H1 (cell line): ENCODE results near the gene PBX1. TPM values are rescaled to one million over a fixed set of nuclear protein-coding genes. Genes with fewer than 3 reads are reported as not detected.

Experiments
- BRCA1 ChIP-seq: IDR thresholded peaks from 2 replicates; pipeline ENCODE4 v1.6.1; 2012; ENCODE audit warnings: low read depth, low read length, improper control_type of control experiment
- CEBPB ChIP-seq: IDR thresholded peaks from 2 replicates; pipeline ENCODE4 v1.6.1; 2012; ENCODE audit warnings: low read depth, low read length
- CREB1 ChIP-seq: IDR thresholded peaks from 2 replicates; pipeline ENCODE4 v1.6.1; 2012; ENCODE audit warnings: inconsistent platforms
- EP300 ChIP-seq, 2 experiments: IDR thresholded peaks; 1 replicate in 1 of 2; 2 replicates in 1 of 2; pipeline ENCODE4 v1.6.1; 2011 to 2012; ENCODE audit warnings: low read depth in 2 of 2, low read length in 2 of 2, mild to moderate bottlenecking in 2 of 2, borderline replicate concordance in 1 of 2, inconsistent platforms in 1 of 2, moderate library complexity in 1 of 2
- FOSL1 ChIP-seq: IDR thresholded peaks from 2 replicates; pipeline ENCODE4 v1.6.1; 2011; ENCODE audit warnings: mild to moderate bottlenecking, low read depth, low read length, moderate library complexity; ENCODE audit not compliant: insufficient read depth
- KDM4A ChIP-seq: IDR thresholded peaks from one replicate; pipeline ENCODE4 v1.7.1; 2012; ENCODE audit warnings: low read depth, mild to moderate bottlenecking, moderate library complexity, low read length, inconsistent platforms; ENCODE audit not compliant: severe bottlenecking
- NRF1 ChIP-seq: IDR thresholded peaks from 2 replicates; pipeline ENCODE4 v1.6.1; 2011; ENCODE audit warnings: mild to moderate bottlenecking, low read depth, low read length, improper control_type of control experiment
- PHF8 ChIP-seq: fragments of 200-600 bp; sonication (generic); conservative IDR thresholded peaks from 2 replicates; pipeline ENCODE4 v1.7.1; 2012; ENCODE audit warnings: low read depth, mild to moderate bottlenecking, inconsistent platforms, low read length, moderate library complexity
- RFX5 ChIP-seq: IDR thresholded peaks from 2 replicates; pipeline ENCODE4 v1.6.1; 2011; ENCODE audit warnings: low read depth, low read length, improper control_type of control experiment, borderline replicate concordance
- SP4 ChIP-seq: IDR thresholded peaks from 2 replicates; pipeline ENCODE4 v1.6.1; 2012; ENCODE audit warnings: low read length, inconsistent platforms
- SUZ12 ChIP-seq: fragments of 200-600 bp; sonication (generic); IDR thresholded peaks from 2 replicates; pipeline ENCODE4 v1.6.1; 2012; ENCODE audit warnings: mild to moderate bottlenecking, inconsistent platforms, low read length, moderate library complexity, mixed read lengths
- TAF1 ChIP-seq: IDR thresholded peaks from 2 replicates; pipeline ENCODE4 v1.6.1; 2011; ENCODE audit warnings: mild to moderate bottlenecking, low read depth, low read length
- polyA plus RNA-seq, 7 experiments: library from polyadenylated mRNA; depleted of rRNA in 3 of 7; stranded (reverse) in 5 of 7; unstranded in 2 of 7; fragments of >200 nt in 5 of 7; fragments of 200-250 nt in 2 of 7; gene quantifications; 1 replicate in 5 of 7; 2 replicates in 1 of 7; 4 replicates in 1 of 7; pipeline versions ENCODE4 v1.2.1 to v1.2.3, GENCODE V29; 2011 to 2013; ENCODE audit warnings: missing spikeins in 2 of 7, mixed read lengths in 2 of 7
- total RNA-seq: library from RNA; stranded (reverse); fragmentation: NEBNext Ultra II Directional; extraction: Animal tissue kit (Norgen Biotek cat#: 25700); gene quantifications from 2 replicates; pipeline ENCODE4 v1.2.1, GENCODE V29; 2021
- TF ChIP-seq, protein P1 (sequence below): fragments of 300-600 bp; sonication (generic); IDR thresholded peaks from 2 replicates; pipeline ENCODE4 v1.7.1; 2012; ENCODE audit warnings: low read length, moderate library complexity, mild to moderate bottlenecking, inconsistent platforms; ENCODE audit not compliant: insufficient replicate concordance

PBX1 gene
- total and polyA plus RNA-seq, 2 of the 8 experiments (the other 6 are each of a cell fraction or from before 2014, with no cell fraction given), result 87.4 to 124 TPM

DNA sequence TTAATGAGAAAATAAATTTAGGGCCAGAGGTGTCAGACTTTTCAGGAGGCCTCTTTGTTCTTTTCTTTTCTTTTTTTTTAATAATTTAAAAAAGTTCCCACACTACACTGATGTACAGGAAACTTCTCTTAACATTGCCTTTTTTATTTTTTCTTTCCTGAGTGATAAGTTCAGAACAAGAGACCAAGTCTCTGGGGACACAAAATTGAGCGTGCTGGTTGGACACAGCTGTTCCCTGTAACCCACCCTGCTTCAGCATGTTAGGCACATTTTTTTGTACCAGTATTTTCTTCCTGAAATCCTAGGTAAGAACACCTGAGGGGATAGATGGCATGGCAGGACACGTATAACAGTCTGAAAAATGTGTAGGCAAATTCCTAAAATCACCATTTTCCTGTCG, 50.1 kb downstream of the PBX1 start (continued):
- TF ChIP-seq, protein P1, sequence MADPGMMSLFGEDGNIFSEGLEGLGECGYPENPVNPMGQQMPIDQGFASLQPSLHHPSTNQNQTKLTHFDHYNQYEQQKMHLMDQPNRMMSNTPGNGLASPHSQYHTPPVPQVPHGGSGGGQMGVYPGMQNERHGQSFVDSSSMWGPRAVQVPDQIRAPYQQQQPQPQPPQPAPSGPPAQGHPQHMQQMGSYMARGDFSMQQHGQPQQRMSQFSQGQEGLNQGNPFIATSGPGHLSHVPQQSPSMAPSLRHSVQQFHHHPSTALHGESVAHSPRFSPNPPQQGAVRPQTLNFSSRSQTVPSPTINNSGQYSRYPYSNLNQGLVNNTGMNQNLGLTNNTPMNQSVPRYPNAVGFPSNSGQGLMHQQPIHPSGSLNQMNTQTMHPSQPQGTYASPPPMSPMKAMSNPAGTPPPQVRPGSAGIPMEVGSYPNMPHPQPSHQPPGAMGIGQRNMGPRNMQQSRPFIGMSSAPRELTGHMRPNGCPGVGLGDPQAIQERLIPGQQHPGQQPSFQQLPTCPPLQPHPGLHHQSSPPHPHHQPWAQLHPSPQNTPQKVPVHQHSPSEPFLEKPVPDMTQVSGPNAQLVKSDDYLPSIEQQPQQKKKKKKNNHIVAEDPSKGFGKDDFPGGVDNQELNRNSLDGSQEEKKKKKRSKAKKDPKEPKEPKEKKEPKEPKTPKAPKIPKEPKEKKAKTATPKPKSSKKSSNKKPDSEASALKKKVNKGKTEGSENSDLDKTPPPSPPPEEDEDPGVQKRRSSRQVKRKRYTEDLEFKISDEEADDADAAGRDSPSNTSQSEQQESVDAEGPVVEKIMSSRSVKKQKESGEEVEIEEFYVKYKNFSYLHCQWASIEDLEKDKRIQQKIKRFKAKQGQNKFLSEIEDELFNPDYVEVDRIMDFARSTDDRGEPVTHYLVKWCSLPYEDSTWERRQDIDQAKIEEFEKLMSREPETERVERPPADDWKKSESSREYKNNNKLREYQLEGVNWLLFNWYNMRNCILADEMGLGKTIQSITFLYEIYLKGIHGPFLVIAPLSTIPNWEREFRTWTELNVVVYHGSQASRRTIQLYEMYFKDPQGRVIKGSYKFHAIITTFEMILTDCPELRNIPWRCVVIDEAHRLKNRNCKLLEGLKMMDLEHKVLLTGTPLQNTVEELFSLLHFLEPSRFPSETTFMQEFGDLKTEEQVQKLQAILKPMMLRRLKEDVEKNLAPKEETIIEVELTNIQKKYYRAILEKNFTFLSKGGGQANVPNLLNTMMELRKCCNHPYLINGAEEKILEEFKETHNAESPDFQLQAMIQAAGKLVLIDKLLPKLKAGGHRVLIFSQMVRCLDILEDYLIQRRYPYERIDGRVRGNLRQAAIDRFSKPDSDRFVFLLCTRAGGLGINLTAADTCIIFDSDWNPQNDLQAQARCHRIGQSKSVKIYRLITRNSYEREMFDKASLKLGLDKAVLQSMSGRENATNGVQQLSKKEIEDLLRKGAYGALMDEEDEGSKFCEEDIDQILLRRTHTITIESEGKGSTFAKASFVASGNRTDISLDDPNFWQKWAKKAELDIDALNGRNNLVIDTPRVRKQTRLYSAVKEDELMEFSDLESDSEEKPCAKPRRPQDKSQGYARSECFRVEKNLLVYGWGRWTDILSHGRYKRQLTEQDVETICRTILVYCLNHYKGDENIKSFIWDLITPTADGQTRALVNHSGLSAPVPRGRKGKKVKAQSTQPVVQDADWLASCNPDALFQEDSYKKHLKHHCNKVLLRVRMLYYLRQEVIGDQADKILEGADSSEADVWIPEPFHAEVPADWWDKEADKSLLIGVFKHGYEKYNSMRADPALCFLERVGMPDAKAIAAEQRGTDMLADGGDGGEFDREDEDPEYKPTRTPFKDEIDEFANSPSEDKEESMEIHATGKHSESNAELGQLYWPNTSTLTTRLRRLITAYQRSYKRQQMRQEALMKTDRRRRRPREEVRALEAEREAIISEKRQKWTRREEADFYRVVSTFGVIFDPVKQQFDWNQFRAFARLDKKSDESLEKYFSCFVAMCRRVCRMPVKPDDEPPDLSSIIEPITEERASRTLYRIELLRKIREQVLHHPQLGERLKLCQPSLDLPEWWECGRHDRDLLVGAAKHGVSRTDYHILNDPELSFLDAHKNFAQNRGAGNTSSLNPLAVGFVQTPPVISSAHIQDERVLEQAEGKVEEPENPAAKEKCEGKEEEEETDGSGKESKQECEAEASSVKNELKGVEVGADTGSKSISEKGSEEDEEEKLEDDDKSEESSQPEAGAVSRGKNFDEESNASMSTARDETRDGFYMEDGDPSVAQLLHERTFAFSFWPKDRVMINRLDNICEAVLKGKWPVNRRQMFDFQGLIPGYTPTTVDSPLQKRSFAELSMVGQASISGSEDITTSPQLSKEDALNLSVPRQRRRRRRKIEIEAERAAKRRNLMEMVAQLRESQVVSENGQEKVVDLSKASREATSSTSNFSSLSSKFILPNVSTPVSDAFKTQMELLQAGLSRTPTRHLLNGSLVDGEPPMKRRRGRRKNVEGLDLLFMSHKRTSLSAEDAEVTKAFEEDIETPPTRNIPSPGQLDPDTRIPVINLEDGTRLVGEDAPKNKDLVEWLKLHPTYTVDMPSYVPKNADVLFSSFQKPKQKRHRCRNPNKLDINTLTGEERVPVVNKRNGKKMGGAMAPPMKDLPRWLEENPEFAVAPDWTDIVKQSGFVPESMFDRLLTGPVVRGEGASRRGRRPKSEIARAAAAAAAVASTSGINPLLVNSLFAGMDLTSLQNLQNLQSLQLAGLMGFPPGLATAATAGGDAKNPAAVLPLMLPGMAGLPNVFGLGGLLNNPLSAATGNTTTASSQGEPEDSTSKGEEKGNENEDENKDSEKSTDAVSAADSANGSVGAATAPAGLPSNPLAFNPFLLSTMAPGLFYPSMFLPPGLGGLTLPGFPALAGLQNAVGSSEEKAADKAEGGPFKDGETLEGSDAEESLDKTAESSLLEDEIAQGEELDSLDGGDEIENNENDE, result no peak
- no peak for TF ChIP-seq EP300 (IDR thresholded peaks at IDR 0.05; ENCODE audit: borderline replicate concordance in 1 of 2, low read depth in 2 of 2, low read length in 2 of 2)
- no peak for TF ChIP-seq TAF1
- TF ChIP-seq NRF1, result no peak
- TF ChIP-seq RFX5, result no peak
- TF ChIP-seq SUZ12, result no peak
- no peak for TF ChIP-seq BRCA1
- no peak for TF ChIP-seq FOSL1
- TF ChIP-seq CREB1, result no peak
- no peak for TF ChIP-seq CEBPB
- no peak for TF ChIP-seq PHF8
- TF ChIP-seq KDM4A, result no peak
- no peak for TF ChIP-seq SP4
